HCT116 (cell line): ENCODE results near the gene ZMYM2. TPM values are rescaled to one million over a fixed set of nuclear protein-coding genes. Genes with fewer than 3 reads are reported as not detected.

ENCODE experiments used
- ATAC-seq: fragments of 200-7000 bp; cut with Tn5 transposase; 2 replicates; pipeline ENCODE4 v1.9.1; 2020; ENCODE audit warnings: mild to moderate bottlenecking, moderate library complexity
- BruUV-seq: library from RNA; stranded (reverse); fragments of 400-500 nt; replicated peaks from 2 replicates; lab custom pipeline; 2021; lab: Mats Ljungman, UMichigan
- CTCF ChIA-PET: fragments of 300-600 bp; sonication (Branson Sonifier 250); formaldehyde crosslinking; loops from one replicate; lab custom pipeline; 2021; ENCODE audit warnings: antibody characterized with exemption; lab: Charles Lee
- POLR2A ChIA-PET: fragments of 300-600, 350-600 bp; sonication (Branson Sonifier 250); formaldehyde crosslinking; loops from one replicate; lab custom pipeline; 2021; ENCODE audit warnings: antibody characterized with exemption; lab: Charles Lee
- RAD21 ChIA-PET, 2 experiments: fragments of 300-600 bp; sonication (Branson Sonifier 250); formaldehyde crosslinking; loops; one replicate each; lab custom pipeline; 2023; ENCODE audit warnings: low total read pairs in 2 of 2; ENCODE audit not compliant: uncharacterized antibody in 2 of 2, unreplicated experiment in 2 of 2, low non-redundant PET in 1 of 2; lab: Charles Lee
- DNase-seq: peaks from one replicate; pipeline ENCODE4 v3.0.0-alpha.2; 2010; ENCODE audit warnings: low read depth, low spot score
- H2AFZ ChIP-seq: fragments of 200-600 bp; shearing (Covaris generic), sonication (generic); 2 replicates; pipeline ENCODE4 v1.6.1; 2017; ENCODE audit warnings: low read depth, mixed run types, mixed read lengths, antibody characterized with exemption, low read length; ENCODE audit not compliant: poor library complexity, severe bottlenecking
- H3K27ac ChIP-seq: 2 replicates; pipeline ENCODE4 v1.5.1; 2012; ENCODE audit warnings: low read depth, low read length
- H3K27me3 ChIP-seq: fragments of 200-600 bp; sonication (generic); 2 replicates; pipeline ENCODE4 v1.6.1; 2016; ENCODE audit warnings: mixed run types, low read length, mixed read lengths; ENCODE audit not compliant: insufficient read depth
- H3K36me3 ChIP-seq, 2 experiments: fragments of 200-500 bp in 1 of 2; fragments of 200-600 bp in 1 of 2; sonication (Bioruptor generic) in 1 of 2; sonication (generic) in 1 of 2; 2 replicates each; pipeline versions ENCODE4 v1.5.1 to v1.6.1; 2014 to 2016; ENCODE audit warnings: low read length in 2 of 2, inconsistent platforms in 1 of 2, mixed read lengths in 1 of 2, mixed run types in 1 of 2; ENCODE audit not compliant: insufficient read depth in 2 of 2, control insufficient read depth in 1 of 2
- H3K4me1 ChIP-seq, 2 experiments: fragments of 200-600 bp in 1 of 2; sonication (generic) in 1 of 2; 2 replicates each; pipeline versions ENCODE4 v1.5.1 to v1.6.1; 2012 to 2017; ENCODE audit warnings: low read length in 2 of 2, inconsistent platforms in 1 of 2, mild to moderate bottlenecking in 1 of 2, mixed read lengths in 1 of 2, mixed run types in 1 of 2, moderate library complexity in 1 of 2; ENCODE audit not compliant: insufficient read depth in 2 of 2, control insufficient read depth in 1 of 2
- H3K4me2 ChIP-seq: fragments of 200-600 bp; sonication (generic); 2 replicates; pipeline ENCODE4 v1.6.1; 2017; ENCODE audit warnings: mixed run types, low read length, mixed read lengths
- H3K4me3 ChIP-seq, 2 experiments: fragments of 200-600 bp in 1 of 2; sonication (generic) in 1 of 2; replicated peaks in 1 of 2; 2 replicates each; pipeline ENCODE4 v1.5.1; 2011 to 2016; ENCODE audit warnings: low read length in 2 of 2, control low read depth in 1 of 2, low read depth in 1 of 2, mild to moderate bottlenecking in 1 of 2, mixed read lengths in 1 of 2, mixed run types in 1 of 2
- H3K79me2 ChIP-seq: fragments of 200-600 bp; sonication (generic); 2 replicates; pipeline ENCODE4 v1.6.1; 2017; ENCODE audit warnings: mild to moderate bottlenecking, mixed run types, low read length, moderate library complexity, mixed read lengths; ENCODE audit not compliant: insufficient read depth
- H3K9ac ChIP-seq: fragments of 200-600 bp; sonication (generic); 2 replicates; pipeline ENCODE4 v1.6.1; 2016; ENCODE audit warnings: low read length, mixed read lengths
- H3K9me2 ChIP-seq: fragments of 200-600 bp; sonication (generic), shearing (Covaris generic); 2 replicates; pipeline ENCODE4 v1.6.1; 2017; ENCODE audit warnings: mixed run types, mild to moderate bottlenecking, moderate library complexity; ENCODE audit not compliant: insufficient read depth
- H3K9me3 ChIP-seq, 2 experiments: fragments of 200-500 bp in 1 of 2; fragments of 200-600 bp in 1 of 2; sonication (Bioruptor generic) in 1 of 2; sonication (generic) in 1 of 2; 2 replicates each; pipeline ENCODE4 v1.6.1; 2014 to 2017; ENCODE audit warnings: low read length in 2 of 2, mixed read lengths in 2 of 2, inconsistent platforms in 1 of 2, low read depth in 1 of 2, mild to moderate bottlenecking in 1 of 2, mixed run types in 1 of 2, moderate library complexity in 1 of 2; ENCODE audit not compliant: control insufficient read depth in 1 of 2, insufficient read depth in 1 of 2
- H4K20me1 ChIP-seq: fragments of 200-600 bp; sonication (generic), shearing (Covaris generic); 2 replicates; pipeline ENCODE4 v1.6.1; 2017; ENCODE audit warnings: mixed run types, mild to moderate bottlenecking, moderate library complexity; ENCODE audit not compliant: insufficient read depth
- ATF3 ChIP-seq: IDR thresholded peaks from 2 replicates; pipeline ENCODE4 v1.6.1; 2012
- CBX3 ChIP-seq: IDR thresholded peaks from 2 replicates; pipeline ENCODE4 v1.6.1; 2012; ENCODE audit warnings: low read depth
- CTCF ChIP-seq, 3 experiments: fragments of 200-600 bp in 1 of 3; sonication (generic) in 1 of 3; IDR thresholded peaks in 2 of 3; conservative IDR thresholded peaks in 1 of 3; 2 replicates each; pipeline ENCODE4 v1.5.1; 2012 to 2017; ENCODE audit warnings: low read depth in 2 of 3, low read length in 2 of 3, antibody characterized with exemption in 1 of 3, borderline replicate concordance in 1 of 3, control low read depth in 1 of 3, mild to moderate bottlenecking in 1 of 3, mixed read lengths in 1 of 3, mixed run types in 1 of 3, moderate library complexity in 1 of 3; ENCODE audit not compliant: insufficient read depth in 1 of 3
- ELF1 ChIP-seq: IDR thresholded peaks from 2 replicates; pipeline ENCODE4 v1.6.1; 2012; ENCODE audit warnings: low read depth, borderline replicate concordance
- EZH2 ChIP-seq: fragments of 200-600 bp; sonication (generic); IDR thresholded peaks from 2 replicates; pipeline ENCODE4 v1.6.1; 2017; ENCODE audit warnings: antibody characterized with exemption, mixed run types
- EZH2phosphoT487 ChIP-seq: fragments of 200-600 bp; IDR thresholded peaks from 2 replicates; pipeline ENCODE4 v1.6.1; 2018; ENCODE audit warnings: antibody characterized with exemption, borderline replicate concordance
- FOSL1 ChIP-seq: IDR thresholded peaks from 2 replicates; pipeline ENCODE4 v1.6.1; 2012; ENCODE audit warnings: low read depth
- JUND ChIP-seq: IDR thresholded peaks from 2 replicates; pipeline ENCODE4 v1.6.1; 2012
- MAX ChIP-seq: IDR thresholded peaks from 2 replicates; pipeline ENCODE4 v1.6.1; 2012
- POLR2A ChIP-seq: IDR thresholded peaks from 2 replicates; pipeline ENCODE4 v1.7.0; 2011; ENCODE audit warnings: borderline replicate concordance; ENCODE audit not compliant: insufficient read depth, insufficient read length; ENCODE audit errors: extremely low read depth
- POLR2AphosphoS5 ChIP-seq: IDR thresholded peaks from 2 replicates; pipeline ENCODE4 v1.6.1; 2011; ENCODE audit warnings: mild to moderate bottlenecking, low read depth, low read length, moderate library complexity
- RAD21 ChIP-seq: IDR thresholded peaks from 2 replicates; pipeline ENCODE4 v1.6.1; 2012; ENCODE audit warnings: low read depth, mild to moderate bottlenecking
- REST ChIP-seq: IDR thresholded peaks from 2 replicates; pipeline ENCODE4 v1.6.1; 2012; ENCODE audit warnings: low read depth
- SIN3A ChIP-seq: IDR thresholded peaks from 2 replicates; pipeline ENCODE4 v1.6.1; 2012; ENCODE audit warnings: low read depth
- SRF ChIP-seq: IDR thresholded peaks from 2 replicates; pipeline ENCODE4 v1.6.1; 2012; ENCODE audit warnings: low read depth
- ZBTB33 ChIP-seq: IDR thresholded peaks from 2 replicates; pipeline ENCODE4 v1.6.1; 2011; ENCODE audit warnings: mild to moderate bottlenecking, low read length, moderate library complexity; ENCODE audit not compliant: insufficient replicate concordance; ENCODE audit errors: extremely low read depth
- ZFX ChIP-seq: fragments of 450-650 bp; IDR thresholded peaks from 2 replicates; pipeline ENCODE4 v1.6.1; 2017
- ZNF274 ChIP-seq: fragments of 200-500 bp; sonication (Bioruptor generic); IDR thresholded peaks from 2 replicates; pipeline ENCODE4 v1.6.1; 2014; ENCODE audit warnings: mild to moderate bottlenecking, low read depth, low read length, inconsistent platforms
- intact Hi-C: fragments of 100-400 bp; cut with micrococcal nuclease; formaldehyde crosslinking; loops from 2 replicates; pipeline ENCODE4 v1.10.0; 2022
- total RNA-seq: library from RNA; stranded (reverse); gene quantifications from one replicate; pipeline ENCODE4 v1.2.1, GENCODE V29; 2021; ENCODE audit not compliant: unreplicated experiment

ZMYM2 gene
- total RNA-seq, 1 experiment from 2014 or later = 53.0 TPM

- POLR2A ChIA-PET = no interaction called here
- Histone ChIP-seq H3K9ac (no peak overlapping the region), H3K4me3 (no peak overlapping the region), H3K27ac (no peak overlapping the region), H3K36me3 (peaks cover 3 to 9% of the 10 kb centered on the region in 2 experiments; a peak in 3 of 4 replicates), H3K4me2 (no peak overlapping the region), H3K79me2 (peaks cover 91% of the 10 kb centered on the region), H3K27me3 (no peaks in the 10 kb centered on the region), H4K20me1 (peaks cover 4% of the 10 kb centered on the region; the same call in 1 of the 2 replicates), H3K4me1 (no peaks in the 10 kb centered on the region), H2AFZ (no peak overlapping the region), H3K9me3 (no peaks in the 10 kb centered on the region), H3K9me2 (no peaks in the 10 kb centered on the region)
- ATAC-seq (no peak), DNase-seq (no peak)
- no TSS peak for BruUV-seq
- CTCF ChIA-PET = no interaction called here
- intact Hi-C loops = no loop called here
- TF ChIP-seq ZBTB33 = no peak
- TF ChIP-seq POLR2AphosphoS5 = no peak
- TF ChIP-seq EZH2phosphoT487 = no peak
- TF ChIP-seq REST = no peak
- TF ChIP-seq FOSL1 = no peak
- TF ChIP-seq ELF1 = no peak
- no peak for TF ChIP-seq ZNF274
- TF ChIP-seq CTCF (IDR thresholded peaks at IDR 0.05 in 2 of 3, conservative IDR thresholded peaks at IDR 0.05 in 1 of 3; ENCODE audit: borderline replicate concordance in 1 of 3, insufficient read depth in 1 of 3, low read depth in 2 of 3, low read length in 2 of 3) = no peak
- TF ChIP-seq ZFX = no peak
- no peak for TF ChIP-seq RAD21
- TF ChIP-seq POLR2A = no peak
- TF ChIP-seq SRF = no peak
- no peak for TF ChIP-seq CBX3
- no peak for TF ChIP-seq ATF3
- TF ChIP-seq MAX = no peak
- no peak for TF ChIP-seq JUND
- no peak for TF ChIP-seq EZH2
- no peak for TF ChIP-seq SIN3A
- RAD21 ChIA-PET = no interaction called here
These were observed 20.4 kb downstream of the ZMYM2 start for GRCh38 chr13:19978831-19979437.
